HG03354 (cell line): Measurements from ENCODE around the gene ABCB11.
"Not testable (repeated sequence)": the region's sequence is repeated elsewhere in the genome, so short reads cannot be mapped to it uniquely, and the experiment has no call there.

Experiments
- ATAC-seq: cut with Tn5 transposase; IDR thresholded peaks from one replicate; pipeline ENCODE4 v1.9.1; 2021; ENCODE audit warnings: mild to moderate bottlenecking; ENCODE audit not compliant: unreplicated experiment, poor library complexity, severe bottlenecking

ABCB11 gene

DNA sequence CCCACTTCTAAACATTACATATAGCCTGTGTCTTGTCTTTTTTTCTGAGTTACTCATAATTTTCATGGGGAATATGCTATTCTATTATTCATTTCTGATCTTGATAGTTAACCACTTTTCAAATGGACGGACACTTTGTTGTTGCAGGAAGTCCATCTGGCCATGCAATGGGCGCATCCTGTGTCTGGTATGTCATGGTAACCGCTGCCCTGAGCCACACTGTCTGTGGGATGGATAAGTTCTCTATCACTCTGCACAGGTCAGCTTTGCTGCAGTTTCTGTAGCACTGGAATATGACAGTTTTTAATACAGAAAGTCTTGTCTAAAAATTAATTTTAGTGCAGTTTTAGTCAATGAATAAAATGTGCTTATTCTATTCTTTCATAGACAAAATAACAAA lies 126.8 kb downstream of the ABCB11 start:
- ATAC-seq = no peak

DNA sequence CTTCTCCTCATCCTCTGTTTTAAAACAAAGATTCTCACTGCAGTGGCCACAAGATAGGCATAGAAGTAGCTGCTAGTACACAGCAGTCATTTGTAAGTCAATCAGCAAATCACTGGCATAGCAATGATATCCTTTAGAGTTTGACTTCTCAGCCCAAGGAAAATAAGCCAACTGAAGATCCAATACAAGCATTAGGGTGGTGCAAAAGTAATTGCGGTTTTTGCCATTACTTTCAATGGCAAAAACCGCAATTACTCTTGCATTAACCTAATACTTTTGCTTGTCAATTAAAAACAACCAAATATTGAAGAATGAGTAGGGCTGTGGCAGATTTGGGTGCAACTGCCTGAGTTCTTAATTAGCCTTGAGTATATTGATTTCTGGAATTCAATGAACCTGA lies 127.2 kb downstream of the ABCB11 start:
- no peak for ATAC-seq

DNA sequence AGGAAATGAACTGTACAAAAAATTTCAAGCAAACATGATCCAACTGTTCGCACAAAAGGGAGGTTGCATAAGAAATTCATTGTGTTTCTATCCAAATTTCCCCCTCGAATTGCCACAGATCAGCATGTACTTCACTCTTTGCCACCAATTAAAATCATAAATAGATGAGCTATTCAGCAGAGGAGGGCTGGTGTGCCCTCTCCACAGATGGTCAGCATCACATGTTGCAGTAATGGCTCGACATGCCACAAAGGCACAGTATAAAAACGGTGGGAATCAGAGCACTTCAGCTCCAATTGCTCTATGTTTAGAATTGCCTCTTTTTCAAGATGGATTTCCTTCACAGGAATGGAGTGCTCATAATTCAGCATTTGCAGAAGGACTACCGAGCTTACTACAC lies 130.1 kb downstream of the ABCB11 start, which contains the start of gene G6PC2:
G6PC2 (plus strand) TSS at position 289 of the 400 bp plus-strand sequence; CDS start at position 330, 41 bp downstream.
- ATAC-seq = no peak

DNA sequence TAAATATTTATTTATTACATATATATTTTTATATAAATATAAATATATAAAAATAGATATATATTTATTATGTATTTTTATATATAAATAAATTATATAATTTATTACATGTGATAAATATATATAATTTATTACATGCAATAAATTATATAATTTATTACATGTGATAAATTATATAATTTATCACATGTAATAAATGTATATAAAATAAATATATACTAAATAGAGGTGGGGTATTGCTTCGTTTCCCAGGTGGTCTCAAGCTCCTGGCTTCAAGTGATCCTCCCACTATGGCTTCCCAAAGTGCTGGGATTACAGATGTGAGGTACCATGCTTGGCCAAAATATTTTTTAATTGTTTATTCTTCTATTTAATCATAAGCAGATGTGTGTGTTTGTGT lies 133.7 kb downstream of the ABCB11 start:
- no peak for ATAC-seq

DNA sequence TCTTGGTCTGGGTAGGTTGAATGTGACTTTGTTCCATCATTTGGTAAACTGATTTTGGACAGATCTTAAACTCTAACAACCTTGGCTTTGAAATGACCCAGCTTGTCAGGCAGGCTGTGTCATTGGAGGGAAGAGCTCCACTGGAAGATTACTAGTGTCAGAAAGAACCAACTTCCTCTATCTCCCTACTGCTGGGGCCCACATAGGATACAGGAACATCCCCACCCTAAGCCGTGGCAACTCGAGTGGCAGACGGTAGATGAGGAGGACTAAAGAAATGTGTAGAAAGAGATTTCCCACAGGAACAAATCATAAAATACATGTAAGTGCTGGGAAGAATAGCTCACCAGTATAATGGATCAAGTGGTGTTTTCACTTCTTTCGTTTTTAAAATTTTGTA lies 134.3 kb downstream of the ABCB11 start:
- no peak for ATAC-seq

DNA sequence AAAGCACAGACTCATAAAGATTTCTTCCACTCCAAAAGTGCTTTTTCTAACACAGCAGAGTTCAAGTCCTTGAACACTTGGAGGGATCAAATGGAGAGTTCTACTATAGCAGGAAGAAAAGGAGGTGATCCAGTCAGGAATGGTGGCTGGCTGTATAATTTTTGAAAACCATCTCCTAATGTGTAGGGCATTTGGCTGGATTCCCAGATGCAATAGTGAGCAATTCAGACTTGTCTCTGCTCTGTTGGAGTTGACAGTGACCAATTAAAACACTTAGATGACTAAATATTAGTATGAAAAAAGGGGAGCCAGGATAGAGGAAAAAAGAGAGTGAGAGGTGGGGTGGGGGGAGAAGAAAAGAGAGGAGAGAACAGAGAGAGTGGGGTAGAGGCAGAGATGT lies 135.4 kb downstream of the ABCB11 start:
- ATAC-seq = no peak

DNA sequence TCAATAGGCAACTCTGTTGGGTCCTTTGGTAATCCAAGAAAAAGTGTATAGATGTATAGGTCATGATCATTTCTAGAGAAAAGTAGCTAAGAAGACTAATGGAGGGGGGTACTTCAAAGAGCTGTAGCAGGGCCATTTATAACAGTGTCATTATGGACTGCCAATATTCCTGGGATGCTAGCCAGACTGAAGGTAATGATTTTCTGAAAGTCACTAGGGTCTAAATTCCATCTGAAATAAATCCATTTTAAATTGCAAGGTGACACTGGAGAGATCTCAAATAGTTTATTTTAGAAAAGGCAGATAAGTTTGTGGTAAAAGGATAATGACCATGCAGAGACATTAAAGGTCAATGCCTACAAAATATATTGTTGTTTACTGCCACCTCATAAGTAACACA lies 136.4 kb downstream of the ABCB11 start:
- ATAC-seq = no peak

DNA sequence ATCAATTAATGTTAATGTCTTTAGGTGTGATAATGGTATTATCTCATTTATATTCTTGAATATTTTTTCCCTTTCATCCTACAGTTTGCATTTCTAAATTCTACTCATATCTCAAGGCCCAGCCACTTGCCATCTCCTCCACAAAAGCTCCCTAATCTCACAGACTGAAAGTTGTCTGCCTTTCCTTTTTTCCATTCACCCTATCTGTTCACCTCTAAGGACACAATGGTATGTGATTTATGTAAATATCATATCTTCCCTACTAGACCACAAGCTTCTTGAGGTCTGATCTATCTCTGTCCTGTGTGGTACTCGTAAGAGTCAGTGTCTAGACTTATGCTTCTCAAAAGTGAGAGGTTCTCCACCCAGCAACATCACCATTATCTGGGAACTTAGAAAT lies 137.0 kb downstream of the ABCB11 start:
- no peak for ATAC-seq

DNA sequence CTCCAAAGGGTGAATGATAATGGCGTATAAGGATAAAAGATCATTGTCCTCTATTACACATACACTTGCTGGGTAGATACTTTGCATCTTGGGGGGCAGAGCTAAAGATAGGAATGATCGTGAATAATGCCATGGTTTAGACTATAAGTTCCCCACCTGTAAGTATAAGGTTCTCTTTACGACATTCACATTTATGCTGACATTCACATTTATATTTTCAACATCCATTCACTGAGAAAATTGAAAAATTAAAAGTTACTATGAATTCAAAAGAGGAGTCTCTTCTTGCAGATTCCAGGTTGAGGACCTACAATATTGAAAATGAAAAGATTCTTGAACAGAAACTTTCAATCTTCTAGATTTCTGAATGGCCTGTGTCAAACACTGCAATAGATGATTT lies 138.8 kb downstream of the ABCB11 start:
- no peak for ATAC-seq

DNA sequence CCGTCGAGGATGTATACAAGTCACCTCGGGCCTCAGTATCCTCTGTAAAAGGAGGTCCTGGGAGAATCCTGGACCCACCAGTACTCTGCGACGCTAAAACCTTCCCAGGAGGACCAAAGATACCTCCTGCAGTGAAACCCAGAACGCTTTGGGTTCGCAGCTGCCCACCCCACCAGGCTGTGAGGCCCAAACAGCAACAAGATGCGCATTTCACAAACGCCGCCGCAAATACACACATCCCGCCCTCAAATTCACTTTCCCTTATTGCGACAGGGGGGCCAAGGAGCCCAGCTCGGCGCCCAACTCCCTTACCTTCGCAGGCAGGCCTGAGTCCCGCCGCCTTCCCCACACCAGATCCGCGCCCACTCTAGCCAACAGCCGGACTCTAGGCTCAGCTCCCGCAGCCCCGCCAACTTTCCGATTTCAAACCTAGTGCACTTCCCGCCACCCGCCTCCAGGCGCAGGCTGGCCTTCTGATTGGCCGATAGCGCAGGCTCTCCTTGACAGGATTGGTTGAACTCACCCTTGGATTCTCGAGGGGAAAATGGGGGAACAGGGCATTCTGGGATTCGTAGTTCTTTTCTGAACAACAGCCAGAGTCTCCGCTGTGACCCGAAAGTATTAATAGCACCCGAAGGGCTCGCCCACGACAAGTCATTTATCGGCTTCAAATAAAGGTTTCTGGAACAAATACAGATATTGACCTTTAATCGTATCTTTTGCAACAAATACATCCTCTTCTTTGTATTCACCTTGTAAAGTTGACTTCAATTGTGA lies 140.9 kb downstream of the ABCB11 start, which contains the start of gene SPC25:
SPC25 (minus strand) TSS at position 425 of the 777 bp plus-strand sequence. CDS start 911 bp downstream, outside the sequence.
- peak; percentile 100 for ATAC-seq

DNA sequence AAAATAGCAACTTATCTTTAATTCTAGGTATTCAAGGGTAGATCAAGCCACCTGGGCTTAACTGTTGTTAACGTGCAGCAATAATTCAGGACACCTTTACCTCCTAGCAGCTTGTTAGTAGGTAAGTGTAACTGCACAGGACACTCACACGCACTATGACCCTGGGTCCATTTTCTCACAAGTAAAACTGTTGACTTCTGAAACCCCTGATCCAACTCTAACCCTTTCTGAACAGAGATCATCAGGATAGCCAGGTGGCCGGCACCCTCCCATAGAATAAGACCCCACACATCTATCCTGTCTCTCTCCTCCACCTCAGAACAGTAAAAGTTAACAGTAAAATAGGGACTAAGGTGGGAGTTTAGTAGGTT lies 141.5 kb downstream of the ABCB11 start:
- peak; percentile 5 for ATAC-seq

DNA sequence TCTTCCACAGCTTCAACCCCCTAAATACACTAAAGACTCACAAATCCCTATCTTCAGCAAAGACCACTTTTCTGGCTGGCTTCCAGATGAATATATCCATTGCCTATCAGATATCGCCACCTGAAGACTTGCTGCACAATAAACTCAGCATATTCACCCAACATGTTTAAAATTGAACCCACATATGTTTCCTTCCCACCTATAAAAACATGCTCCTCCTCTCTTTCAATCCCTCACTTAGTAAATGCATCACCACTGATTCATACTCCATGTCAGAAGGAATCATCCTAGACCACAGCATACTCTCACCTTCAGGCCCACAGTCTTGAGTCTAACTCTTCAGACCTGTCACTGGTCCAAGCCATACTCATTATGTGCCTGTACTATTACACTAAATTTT lies 146.1 kb downstream of the ABCB11 start:
- no peak for ATAC-seq

DNA sequence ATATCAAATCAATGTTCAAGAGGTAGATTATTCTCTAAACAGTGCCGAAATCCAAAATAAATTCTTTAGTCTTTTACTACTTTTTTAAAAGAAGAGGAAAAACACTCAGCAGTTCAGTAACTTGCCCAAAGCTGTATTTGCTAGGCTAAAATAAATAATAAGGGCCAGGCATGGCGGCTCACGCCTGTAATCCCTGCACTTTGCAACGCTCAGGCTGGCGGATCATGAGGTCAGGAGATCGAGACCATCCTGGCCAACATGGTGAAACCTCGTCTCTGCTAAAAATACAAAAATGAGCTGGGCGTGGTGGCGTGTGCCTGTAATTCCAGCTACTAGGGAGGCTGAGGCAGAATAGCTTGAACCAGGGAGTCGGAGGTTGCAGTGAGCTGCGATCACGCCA lies 149.0 kb downstream of the ABCB11 start:
- not testable (repeated sequence) for ATAC-seq

DNA sequence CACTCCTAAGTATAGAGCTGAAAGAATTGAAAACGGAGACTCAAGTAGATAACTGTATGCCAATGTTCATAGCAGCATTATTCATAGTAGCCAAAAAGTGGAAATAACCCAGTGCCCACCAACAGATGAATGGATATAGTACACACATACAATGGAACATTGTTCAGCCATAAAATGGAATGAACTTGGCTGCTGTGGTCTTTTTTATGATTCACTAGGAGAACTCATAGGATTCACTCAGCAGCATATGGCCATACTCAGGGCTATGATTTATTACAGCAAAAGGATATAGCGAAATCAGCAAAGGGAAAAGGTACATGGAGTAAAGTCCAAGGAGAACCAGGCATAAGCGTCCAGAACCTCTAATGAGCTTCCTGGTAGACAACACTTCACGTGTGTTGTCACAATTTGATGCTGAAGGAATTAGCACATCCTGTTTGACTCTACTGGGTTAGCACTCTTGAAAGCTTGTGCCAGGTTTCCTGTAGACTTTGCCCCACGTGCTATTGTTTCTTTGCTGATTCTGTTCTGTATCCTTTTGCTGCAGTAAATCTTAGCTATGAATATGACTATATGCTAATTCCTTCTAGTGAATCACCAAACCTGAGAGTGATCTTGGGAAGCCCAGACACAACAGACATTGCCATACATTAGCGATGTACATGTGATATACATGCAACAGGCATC lies 156.6 kb downstream of the ABCB11 start:
- ATAC-seq = no peak

DNA sequence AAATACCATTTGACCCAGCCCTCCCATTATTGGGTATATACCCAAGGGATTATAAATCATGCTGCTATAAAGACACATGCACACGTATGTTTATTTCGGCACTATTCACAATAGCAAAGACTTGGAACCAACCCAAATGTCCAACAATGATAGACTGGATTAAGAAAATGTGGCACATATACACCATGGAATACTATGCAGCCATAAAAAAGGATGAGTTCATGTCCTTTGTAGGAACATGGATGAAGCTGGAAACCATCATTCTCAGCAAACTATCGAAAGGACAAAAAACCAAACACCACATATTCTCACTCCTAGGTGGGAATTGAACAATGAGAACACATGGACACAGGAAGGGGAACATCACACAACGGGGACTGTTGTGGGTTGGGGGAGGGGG lies 160.3 kb downstream of the ABCB11 start:
- ATAC-seq = not testable (repeated sequence)
